SK-N-SH treated with all-trans-retinoic acid at 6 μM for 48 hours (cell line): Measurements from ENCODE around the gene ATP1A3.

ENCODE experiments used
- ATAC-seq: fragments of 200-7000 bp; cut with Tn5 transposase; 3 replicates; pipeline ENCODE4 v1.9.1; 2020; ENCODE audit warnings: mild to moderate bottlenecking, moderate library complexity
- ARNTL ChIP-seq: fragments of 450-650 bp; formaldehyde crosslinking; IDR thresholded peaks from 2 replicates; pipeline ENCODE4 v1.5.0; 2020; ENCODE audit warnings: low read depth, mild to moderate bottlenecking, moderate library complexity, borderline replicate concordance
- BACH2 ChIP-seq: fragments of 250-450 bp; sonication (Bioruptor Pico); IDR thresholded peaks from 2 replicates; pipeline ENCODE4 v1.9.0; 2021; ENCODE audit warnings: mild to moderate bottlenecking, borderline replicate concordance
- CSDC2 ChIP-seq: fragments of 250-450 bp; sonication (Bioruptor Pico); IDR thresholded peaks from 2 replicates; pipeline ENCODE4 v1.5.0; 2020; ENCODE audit warnings: mild to moderate bottlenecking, moderate library complexity
- CSRNP3 ChIP-seq: fragments of 250-450 bp; sonication (Bioruptor Pico); IDR thresholded peaks from 2 replicates; pipeline ENCODE4 v1.5.1; 2021; ENCODE audit warnings: mild to moderate bottlenecking, moderate library complexity
- ESRRG ChIP-seq: fragments of 250-450 bp; sonication (Bioruptor Pico); IDR thresholded peaks from 2 replicates; pipeline ENCODE4 v1.6.1; 2021; ENCODE audit warnings: mild to moderate bottlenecking
- ISL1 ChIP-seq: fragments of 250-450 bp; sonication (Bioruptor Pico); IDR thresholded peaks from 2 replicates; pipeline ENCODE4 v2.1.2; 2022; ENCODE audit warnings: mild to moderate bottlenecking, moderate library complexity
- PPARA ChIP-seq: fragments of 250-450 bp; sonication (Bioruptor Pico); IDR thresholded peaks from 2 replicates; pipeline ENCODE4 v1.5.0; 2020; ENCODE audit warnings: mild to moderate bottlenecking, borderline replicate concordance
- RARB ChIP-seq: fragments of 250-450 bp; sonication (Bioruptor Pico); IDR thresholded peaks from 2 replicates; pipeline ENCODE4 v1.8.0; 2021; ENCODE audit warnings: mild to moderate bottlenecking, moderate library complexity
- SNAI2 ChIP-seq: fragments of 250-450 bp; sonication (Bioruptor Pico); IDR thresholded peaks from 2 replicates; pipeline ENCODE4 v1.5.0; 2020; ENCODE audit warnings: mild to moderate bottlenecking, moderate library complexity
- TCF4 ChIP-seq: fragments of 250-450 bp; sonication (Bioruptor Pico); IDR thresholded peaks from 2 replicates; pipeline ENCODE4 v1.8.0; 2021; ENCODE audit warnings: mild to moderate bottlenecking, moderate library complexity, borderline replicate concordance
- TOX ChIP-seq: fragments of 250-450 bp; sonication (Bioruptor Pico); IDR thresholded peaks from 2 replicates; pipeline ENCODE4 v1.8.0; 2021; ENCODE audit warnings: mild to moderate bottlenecking, moderate library complexity, borderline replicate concordance
- ZC3H10 ChIP-seq: fragments of 250-450 bp; sonication (Bioruptor Pico); IDR thresholded peaks from 2 replicates; pipeline ENCODE4 v1.5.1; 2021; ENCODE audit warnings: mild to moderate bottlenecking, moderate library complexity
- ZFP3 ChIP-seq: fragments of 250-450 bp; sonication (Bioruptor Pico); IDR thresholded peaks from 2 replicates; pipeline ENCODE4 v1.5.0; 2020; ENCODE audit warnings: mild to moderate bottlenecking, moderate library complexity
- ZFP30 ChIP-seq: fragments of 450-650 bp; formaldehyde crosslinking; IDR thresholded peaks from 2 replicates; pipeline ENCODE4 v1.5.0; 2022; ENCODE audit warnings: mild to moderate bottlenecking, moderate library complexity
- ZNF70 ChIP-seq: fragments of 450-650 bp; formaldehyde crosslinking; IDR thresholded peaks from 2 replicates; pipeline ENCODE4 v1.5.0; 2020; ENCODE audit warnings: mild to moderate bottlenecking, moderate library complexity
- ZNF8 ChIP-seq: fragments of 450-650 bp; formaldehyde crosslinking; IDR thresholded peaks from 2 replicates; pipeline ENCODE4 v1.5.0; 2020; ENCODE audit warnings: mild to moderate bottlenecking, moderate library complexity
- TF ChIP-seq, protein P1 (sequence below): fragments of 250-450 bp; sonication (Bioruptor Pico); IDR thresholded peaks from 2 replicates; pipeline ENCODE4 v1.8.0; 2020; ENCODE audit warnings: mild to moderate bottlenecking, moderate library complexity, borderline replicate concordance
- TF ChIP-seq, protein P2 (sequence below): fragments of 250-450 bp; sonication (Bioruptor Pico); IDR thresholded peaks from 2 replicates; pipeline ENCODE4 v1.5.1; 2020; ENCODE audit warnings: low read depth, mild to moderate bottlenecking, moderate library complexity
- TF ChIP-seq, protein P3 (sequence below): fragments of 250-450 bp; sonication (Bioruptor Pico); IDR thresholded peaks from 2 replicates; pipeline ENCODE4 v1.5.0; 2020; ENCODE audit warnings: mild to moderate bottlenecking, moderate library complexity

Gene ATP1A3

GRCh38 chr19:41959056-41960053 lies 34.7 kb downstream of the ATP1A3 start, which contains the start of gene RABAC1:
TSS of gene RABAC1 (minus strand) at chr19:41959321. CDS start at chr19:41959292, 29 bp downstream.
- TF ChIP-seq TCF4 (CRISPR knock-in tag) (peak; percentile 33; the same call in 1 of the 2 replicates), TOX (no peak), ZNF70 (CRISPR knock-in tag) (no peak), ZC3H10 (CRISPR knock-in tag) (no peak), CSDC2 (CRISPR knock-in tag) (no peak)
- peak; percentile 91 for ATAC-seq

DNA sequence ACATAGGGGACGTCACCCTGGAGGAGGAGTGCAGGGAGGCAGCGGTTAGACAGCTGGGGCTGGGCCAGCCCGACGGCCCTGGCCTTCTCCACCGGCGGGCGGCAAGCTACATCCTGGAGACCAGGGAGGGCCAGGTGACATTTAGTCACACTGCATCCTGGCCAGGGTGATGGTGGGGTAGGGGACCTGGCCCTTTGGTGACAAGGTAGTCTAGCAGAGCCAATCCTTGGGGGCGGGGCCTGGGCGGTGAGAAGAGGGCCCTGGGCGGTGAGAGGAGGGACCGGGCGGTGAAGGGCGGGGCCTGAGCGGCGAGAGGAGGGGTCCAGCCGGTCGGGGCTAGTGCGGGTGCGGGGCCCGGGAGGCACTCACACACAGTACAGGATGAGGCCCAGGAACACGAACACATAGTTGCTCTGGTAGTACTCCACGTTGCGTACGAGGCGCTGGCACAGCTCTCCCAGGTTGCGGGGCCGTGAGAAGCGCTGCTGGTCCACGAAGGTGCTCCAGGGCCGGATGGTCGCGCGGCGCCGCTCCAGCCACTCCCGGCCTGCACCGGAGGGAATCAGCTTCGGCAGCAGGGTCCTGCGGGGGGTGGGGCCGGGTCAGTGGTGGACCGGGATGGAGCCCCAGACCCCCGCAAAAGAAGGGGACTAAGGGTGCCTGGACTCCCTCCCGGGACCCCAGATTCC lies 35.5 kb downstream of the ATP1A3 start:
- peak; percentile 85 for ATAC-seq
- TF ChIP-seq CSRNP3 (CRISPR knock-in tag) (peak; percentile 33; the same call in 1 of the 2 replicates), SNAI2 (CRISPR knock-in tag) (no peak)

- ATAC-seq = peak; percentile 80
- TF ChIP-seq TCF4 (CRISPR knock-in tag) = no peak
- TF ChIP-seq CSRNP3 (CRISPR knock-in tag) = no peak
- no peak for TF ChIP-seq BACH2
- TF ChIP-seq ZNF8 = no peak
- TF ChIP-seq, protein P1, sequence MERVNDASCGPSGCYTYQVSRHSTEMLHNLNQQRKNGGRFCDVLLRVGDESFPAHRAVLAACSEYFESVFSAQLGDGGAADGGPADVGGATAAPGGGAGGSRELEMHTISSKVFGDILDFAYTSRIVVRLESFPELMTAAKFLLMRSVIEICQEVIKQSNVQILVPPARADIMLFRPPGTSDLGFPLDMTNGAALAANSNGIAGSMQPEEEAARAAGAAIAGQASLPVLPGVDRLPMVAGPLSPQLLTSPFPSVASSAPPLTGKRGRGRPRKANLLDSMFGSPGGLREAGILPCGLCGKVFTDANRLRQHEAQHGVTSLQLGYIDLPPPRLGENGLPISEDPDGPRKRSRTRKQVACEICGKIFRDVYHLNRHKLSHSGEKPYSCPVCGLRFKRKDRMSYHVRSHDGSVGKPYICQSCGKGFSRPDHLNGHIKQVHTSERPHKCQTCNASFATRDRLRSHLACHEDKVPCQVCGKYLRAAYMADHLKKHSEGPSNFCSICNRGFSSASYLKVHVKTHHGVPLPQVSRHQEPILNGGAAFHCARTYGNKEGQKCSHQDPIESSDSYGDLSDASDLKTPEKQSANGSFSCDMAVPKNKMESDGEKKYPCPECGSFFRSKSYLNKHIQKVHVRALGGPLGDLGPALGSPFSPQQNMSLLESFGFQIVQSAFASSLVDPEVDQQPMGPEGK (CRISPR knock-in tag) = no peak
- TF ChIP-seq TOX = no peak
- no peak for TF ChIP-seq RARB (CRISPR knock-in tag)
- no peak for TF ChIP-seq ARNTL (CRISPR knock-in tag)
- TF ChIP-seq ZFP3 (CRISPR knock-in tag) = no peak
- no peak for TF ChIP-seq ZFP30 (CRISPR knock-in tag)
- no peak for TF ChIP-seq ZC3H10 (CRISPR knock-in tag)
- TF ChIP-seq PPARA (CRISPR knock-in tag) = no peak
- TF ChIP-seq, all 23 proteins: peak for 0
These were observed 36.1 kb downstream of the ATP1A3 start for GRCh38 chr19:41957838-41958366.

- no peak for ATAC-seq
- TF ChIP-seq CSDC2 (CRISPR knock-in tag) (no peak), RARB (CRISPR knock-in tag) (no peak), ESRRG (CRISPR knock-in tag) (no peak), ARNTL (CRISPR knock-in tag) (no peak), ZC3H10 (CRISPR knock-in tag) (no peak), PPARA (CRISPR knock-in tag) (no peak), BACH2 (no peak), ISL1 (no peak)
- TF ChIP-seq, protein P1 (CRISPR knock-in tag) = no peak
- TF ChIP-seq, protein P2, sequence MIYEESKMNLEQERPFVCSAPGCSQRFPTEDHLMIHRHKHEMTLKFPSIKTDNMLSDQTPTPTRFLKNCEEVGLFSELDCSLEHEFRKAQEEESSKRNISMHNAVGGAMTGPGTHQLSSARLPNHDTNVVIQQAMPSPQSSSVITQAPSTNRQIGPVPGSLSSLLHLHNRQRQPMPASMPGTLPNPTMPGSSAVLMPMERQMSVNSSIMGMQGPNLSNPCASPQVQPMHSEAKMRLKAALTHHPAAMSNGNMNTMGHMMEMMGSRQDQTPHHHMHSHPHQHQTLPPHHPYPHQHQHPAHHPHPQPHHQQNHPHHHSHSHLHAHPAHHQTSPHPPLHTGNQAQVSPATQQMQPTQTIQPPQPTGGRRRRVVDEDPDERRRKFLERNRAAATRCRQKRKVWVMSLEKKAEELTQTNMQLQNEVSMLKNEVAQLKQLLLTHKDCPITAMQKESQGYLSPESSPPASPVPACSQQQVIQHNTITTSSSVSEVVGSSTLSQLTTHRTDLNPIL (CRISPR knock-in tag) = no peak
- TF ChIP-seq, protein P3, sequence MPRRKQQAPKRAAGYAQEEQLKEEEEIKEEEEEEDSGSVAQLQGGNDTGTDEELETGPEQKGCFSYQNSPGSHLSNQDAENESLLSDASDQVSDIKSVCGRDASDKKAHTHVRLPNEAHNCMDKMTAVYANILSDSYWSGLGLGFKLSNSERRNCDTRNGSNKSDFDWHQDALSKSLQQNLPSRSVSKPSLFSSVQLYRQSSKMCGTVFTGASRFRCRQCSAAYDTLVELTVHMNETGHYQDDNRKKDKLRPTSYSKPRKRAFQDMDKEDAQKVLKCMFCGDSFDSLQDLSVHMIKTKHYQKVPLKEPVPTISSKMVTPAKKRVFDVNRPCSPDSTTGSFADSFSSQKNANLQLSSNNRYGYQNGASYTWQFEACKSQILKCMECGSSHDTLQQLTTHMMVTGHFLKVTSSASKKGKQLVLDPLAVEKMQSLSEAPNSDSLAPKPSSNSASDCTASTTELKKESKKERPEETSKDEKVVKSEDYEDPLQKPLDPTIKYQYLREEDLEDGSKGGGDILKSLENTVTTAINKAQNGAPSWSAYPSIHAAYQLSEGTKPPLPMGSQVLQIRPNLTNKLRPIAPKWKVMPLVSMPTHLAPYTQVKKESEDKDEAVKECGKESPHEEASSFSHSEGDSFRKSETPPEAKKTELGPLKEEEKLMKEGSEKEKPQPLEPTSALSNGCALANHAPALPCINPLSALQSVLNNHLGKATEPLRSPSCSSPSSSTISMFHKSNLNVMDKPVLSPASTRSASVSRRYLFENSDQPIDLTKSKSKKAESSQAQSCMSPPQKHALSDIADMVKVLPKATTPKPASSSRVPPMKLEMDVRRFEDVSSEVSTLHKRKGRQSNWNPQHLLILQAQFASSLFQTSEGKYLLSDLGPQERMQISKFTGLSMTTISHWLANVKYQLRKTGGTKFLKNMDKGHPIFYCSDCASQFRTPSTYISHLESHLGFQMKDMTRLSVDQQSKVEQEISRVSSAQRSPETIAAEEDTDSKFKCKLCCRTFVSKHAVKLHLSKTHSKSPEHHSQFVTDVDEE (CRISPR knock-in tag) = no peak
These were observed 36.7 kb downstream of the ATP1A3 start for GRCh38 chr19:41957161-41957837.
